Upper lobe of left lung (tissue), 4 donors: ENCODE results near the gene MSL1.

Experiments
- CTCF ChIP-seq, 6 experiments: fragments of 450-650 bp in 4 of 6; fragments of 200-600 bp in 2 of 6; sonication (generic) in 2 of 6; IDR thresholded peaks; one replicate each; pipeline ENCODE4 v1.5.1; 2016 to 2019; ENCODE audit warnings: antibody characterized with exemption in 6 of 6
- EP300 ChIP-seq, 4 donors: sonication (generic); formaldehyde crosslinking; IDR thresholded peaks; one replicate each; pipeline ENCODE4 v1.5.1; 2017; ENCODE audit warnings: antibody characterized with exemption in 4 of 4, control low read depth in 2 of 4
- POLR2A ChIP-seq, 4 donors: fragments of 450-650 bp; IDR thresholded peaks; one replicate each; pipeline ENCODE4 v1.5.1; 2016 to 2017; ENCODE audit warnings: antibody characterized with exemption in 4 of 4, mild to moderate bottlenecking in 2 of 4

- TF ChIP-seq CTCF (IDR thresholded peaks at IDR 0.05), result peak; percentile 73 to 90 (median 82)
- no peak for TF ChIP-seq POLR2A (IDR thresholded peaks at IDR 0.05)
- no peak for TF ChIP-seq EP300 (IDR thresholded peaks at IDR 0.05)
Measured at GRCh38 chr17:40086150-40087044, 35.4 kb upstream of the MSL1 start.
